ENCODE measurements around the gene MZT2B. TPM values are rescaled to one million over a fixed set of nuclear protein-coding genes. Genes with fewer than 3 reads are reported as not detected.
"Not testable (repeated sequence)": the region's sequence is repeated elsewhere in the genome, so short reads cannot be mapped to it uniquely, and the experiment has no call there.

MZT2B gene
- total RNA-seq, 1 experiment from 2014 or later, result 111 TPM

DNA sequence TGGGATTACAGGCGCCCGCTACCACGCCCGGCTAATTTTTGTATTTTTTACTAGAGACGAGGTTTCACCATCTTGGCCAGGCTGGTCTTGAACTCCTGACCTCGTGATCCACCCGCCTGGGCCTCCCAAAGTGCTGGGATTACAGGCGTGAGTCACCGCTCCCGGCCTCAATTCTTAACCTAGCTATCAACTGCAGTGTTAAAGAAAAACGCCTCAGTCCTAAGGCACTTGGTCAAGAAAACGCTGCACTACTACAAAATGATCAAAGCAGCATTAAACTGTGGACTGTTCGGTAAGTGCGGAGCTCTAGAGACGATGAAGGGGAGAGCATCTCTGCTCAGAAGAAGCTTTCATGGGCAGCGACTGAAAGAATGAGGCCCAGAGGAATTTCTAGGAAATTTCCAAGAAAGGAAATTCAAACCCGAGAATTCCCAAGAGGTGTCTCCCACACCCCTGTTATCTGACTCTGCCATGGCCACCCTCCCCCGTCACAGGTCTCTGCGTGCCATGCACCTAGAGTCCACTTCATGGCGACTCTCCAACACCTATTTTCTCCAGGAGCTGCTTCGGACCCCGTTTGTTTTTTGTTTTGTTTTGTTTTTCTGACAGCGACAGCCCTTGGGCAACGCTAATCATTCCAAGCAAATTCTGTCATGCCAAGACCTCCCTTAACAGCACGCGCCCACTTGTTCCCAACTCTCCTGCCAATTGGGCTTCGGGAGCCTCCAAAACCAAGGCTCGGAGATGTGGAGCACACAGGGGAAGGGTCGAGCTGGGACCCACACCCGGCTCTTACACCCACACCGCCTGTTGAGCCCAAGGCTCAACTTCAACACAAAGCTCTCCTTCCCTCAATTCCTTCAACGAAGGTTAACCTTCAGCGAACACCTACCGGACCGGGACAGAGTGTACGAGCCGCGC is 1.4 kb upstream of the MZT2B start:
- DNase-seq (ENCODE audit: low read depth), result peak; percentile 23

DNA sequence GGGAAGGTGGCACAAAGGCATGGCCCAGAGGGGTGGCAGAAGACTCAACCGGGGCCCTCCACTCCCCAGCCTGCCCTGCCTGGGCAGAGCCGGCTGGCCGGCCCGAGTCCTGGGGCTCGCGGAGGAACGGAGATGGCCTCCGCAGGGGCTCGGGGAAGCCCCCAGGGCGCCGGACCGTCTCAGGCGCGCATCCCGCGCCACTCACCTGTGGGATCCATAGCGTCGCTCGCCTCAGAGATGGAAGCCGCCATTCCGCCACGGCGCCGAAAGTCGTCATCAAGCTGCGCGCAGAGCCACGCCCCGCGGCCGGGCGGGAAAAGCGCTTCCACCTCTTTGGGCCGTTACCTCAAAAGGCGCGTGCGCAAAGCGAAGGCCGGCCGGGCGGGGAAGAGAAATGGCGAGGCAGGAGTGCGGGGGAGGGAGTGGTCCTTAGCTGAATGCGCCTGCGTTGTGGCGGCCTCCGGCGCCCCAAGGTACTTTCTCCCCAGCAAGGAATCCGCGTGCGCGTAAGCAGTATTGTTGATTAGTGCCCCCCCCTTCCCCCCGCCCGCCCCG is 660 bp upstream of the MZT2B start, which contains the start of gene SMPD4:
SMPD4 (minus strand) TSS at position 278 of the 555 bp plus-strand sequence. CDS start 5,010 bp downstream, outside the sequence.
- peak; percentile 94 for DNase-seq (ENCODE audit: low read depth)

- not testable (repeated sequence) for DNase-seq (ENCODE audit: low read depth)
Measured at GRCh38 chr2:130182826-130183511, 907 bp downstream of the MZT2B start.

- no peak for DNase-seq (ENCODE audit: low read depth)
Measured at GRCh38 chr2:130183512-130184373, 1.7 kb downstream of the MZT2B start.

GRCh38 chr2:130185436-130185835 is 3.4 kb downstream of the MZT2B start:
- no peak for DNase-seq (ENCODE audit: low read depth)

- no peak for DNase-seq (ENCODE audit: low read depth)
Measured at GRCh38 chr2:130185896-130186295, 3.8 kb downstream of the MZT2B start.

DNA sequence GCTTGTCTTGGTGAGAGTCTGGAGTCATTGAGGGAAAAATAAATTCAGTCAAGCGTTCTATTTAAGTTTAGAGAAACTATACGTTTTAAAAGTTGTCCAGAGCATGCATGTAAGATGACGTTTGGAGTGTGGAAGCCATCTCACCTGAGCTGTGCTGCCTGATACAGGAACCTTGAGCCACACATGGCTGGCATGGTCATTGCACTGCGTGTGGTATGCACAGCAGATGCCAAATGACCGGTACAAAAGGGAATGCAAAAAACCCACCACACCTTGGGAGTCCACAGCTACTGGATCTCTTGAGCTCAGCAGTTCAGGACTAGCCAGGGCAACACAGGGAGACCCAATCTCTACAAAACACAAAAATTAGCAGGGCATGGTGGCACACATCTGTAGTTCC is 4.3 kb downstream of the MZT2B start:
- peak; percentile 7 for DNase-seq (ENCODE audit: low read depth)

GRCh38 chr2:130187268-130187667 is 5.2 kb downstream of the MZT2B start:
- DNase-seq (ENCODE audit: low read depth), result no peak

DNA sequence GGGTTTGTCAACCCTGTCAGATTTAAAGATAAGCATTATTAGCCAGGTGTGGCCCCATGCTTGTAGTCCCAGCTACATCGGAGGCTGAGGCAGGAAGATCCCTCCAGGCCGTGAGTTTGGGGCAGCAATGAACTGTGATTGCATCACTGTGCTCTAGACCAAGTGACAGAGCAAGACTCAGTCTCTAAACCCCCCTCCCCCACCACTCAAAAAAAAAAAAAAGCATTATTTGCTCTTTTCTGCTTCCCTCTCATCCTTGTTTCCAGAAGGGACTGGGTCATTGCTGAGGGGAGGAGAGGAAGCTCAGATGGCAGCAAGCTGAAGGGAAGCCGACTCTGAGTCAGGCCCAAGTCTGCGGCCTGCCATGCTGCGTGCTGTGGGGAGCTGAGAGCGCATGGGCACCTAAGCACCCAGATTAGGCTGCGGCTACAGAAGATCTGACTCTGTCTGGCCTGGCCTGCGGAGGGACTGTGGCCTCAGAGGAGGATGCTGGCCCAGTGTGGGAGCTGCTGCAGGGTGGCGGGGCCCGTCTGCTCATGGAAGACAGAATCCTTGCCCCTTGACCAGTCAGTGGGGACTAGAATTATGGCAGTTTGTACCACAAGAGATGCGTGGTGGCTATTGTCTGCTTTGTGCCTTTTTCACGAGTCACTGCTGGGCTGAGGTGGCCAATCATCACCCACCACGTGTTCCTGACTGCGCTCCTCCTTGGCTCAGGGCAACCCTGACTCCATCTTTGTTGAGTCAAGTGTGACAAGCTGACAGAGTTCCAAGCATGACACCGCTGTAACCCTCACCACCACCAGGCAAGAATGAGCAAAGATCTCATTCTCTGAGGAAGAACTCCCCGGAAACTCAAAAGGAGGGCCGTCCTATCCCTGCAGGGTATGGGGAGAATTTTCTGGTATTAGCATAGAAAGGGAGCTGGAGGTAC is 6.1 kb downstream of the MZT2B start:
- not testable (repeated sequence) for DNase-seq (ENCODE audit: low read depth)

GRCh38 chr2:130188958-130189357 is 6.9 kb downstream of the MZT2B start:
- not testable (repeated sequence) for DNase-seq (ENCODE audit: low read depth)

GRCh38 chr2:130190237-130190636 is 8.2 kb downstream of the MZT2B start:
- no peak for DNase-seq (ENCODE audit: low read depth)

DNA sequence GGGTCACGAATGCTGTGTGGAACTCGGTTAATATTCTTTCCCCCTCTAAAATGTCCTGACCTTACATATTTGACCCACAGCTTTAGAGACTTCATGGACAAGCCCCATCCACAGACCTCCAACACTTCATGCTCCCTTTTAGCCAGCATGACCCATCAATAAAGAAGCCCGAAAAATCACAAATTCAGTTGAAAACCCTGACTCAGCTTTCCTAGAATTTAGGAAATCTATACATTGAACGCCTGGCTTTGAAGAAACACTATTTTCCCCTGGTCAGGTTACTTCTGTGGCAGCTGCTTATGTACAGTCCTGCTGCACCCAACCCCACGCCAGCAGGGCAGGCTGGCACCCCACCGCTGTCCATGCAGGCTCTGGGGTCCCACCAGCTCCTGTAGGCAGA is 9.3 kb downstream of the MZT2B start:
- DNase-seq (ENCODE audit: low read depth), result not testable (repeated sequence)

DNA sequence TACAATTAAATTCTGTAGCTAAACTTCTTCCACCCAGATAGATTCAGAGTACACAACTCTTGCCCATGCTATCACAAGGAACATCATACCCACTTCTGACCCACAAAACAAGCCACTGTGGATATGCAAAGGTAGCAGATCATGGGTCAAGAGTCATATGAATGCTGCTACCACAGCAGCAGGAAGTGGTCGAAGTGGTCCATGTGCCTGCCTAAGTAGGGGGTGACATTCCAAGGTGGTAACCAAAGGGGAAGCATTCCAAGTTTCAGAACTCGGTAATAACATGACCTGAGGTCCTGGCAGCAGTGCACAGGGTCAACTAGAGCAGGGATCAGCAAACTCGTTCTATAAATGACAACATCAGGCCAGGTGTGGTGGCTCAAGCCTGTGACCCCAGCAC is 10.4 kb downstream of the MZT2B start:
- DNase-seq (ENCODE audit: low read depth), result peak; percentile 8

DNA sequence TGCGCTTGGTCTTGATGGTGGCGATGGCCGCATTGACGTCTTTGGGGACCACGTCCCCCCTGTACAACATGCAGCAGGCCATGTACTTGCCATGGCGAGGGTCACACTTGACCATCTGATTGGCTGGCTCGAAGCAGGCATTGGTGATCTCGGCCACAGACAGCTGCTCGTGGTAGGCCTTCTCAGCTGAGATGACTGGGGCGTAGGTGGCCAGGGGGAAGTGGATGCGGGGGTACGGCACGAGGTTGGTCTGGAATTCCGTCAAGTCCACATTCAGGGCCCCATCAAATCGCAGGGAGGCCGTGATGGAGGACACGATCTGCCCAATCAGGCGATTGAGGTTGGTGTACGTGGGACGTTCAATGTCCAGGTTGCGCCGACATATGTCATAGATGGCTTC is 11.8 kb downstream of the MZT2B start:
- not testable (repeated sequence) for DNase-seq (ENCODE audit: low read depth)

GRCh38 chr2:130195089-130195635 is 13.1 kb downstream of the MZT2B start:
- DNase-seq (ENCODE audit: low read depth), result not testable (repeated sequence)

- not testable (repeated sequence) for DNase-seq (ENCODE audit: low read depth)
Measured at GRCh38 chr2:130196052-130196451, 14.0 kb downstream of the MZT2B start.

GRCh38 chr2:130198343-130198742 is 16.3 kb downstream of the MZT2B start, which contains the start of gene TUBA3E:
TUBA3E (minus strand) TSS chr2:130198439; CDS start chr2:130198360, 79 bp downstream.
- DNase-seq (ENCODE audit: low read depth), result no peak

DNA sequence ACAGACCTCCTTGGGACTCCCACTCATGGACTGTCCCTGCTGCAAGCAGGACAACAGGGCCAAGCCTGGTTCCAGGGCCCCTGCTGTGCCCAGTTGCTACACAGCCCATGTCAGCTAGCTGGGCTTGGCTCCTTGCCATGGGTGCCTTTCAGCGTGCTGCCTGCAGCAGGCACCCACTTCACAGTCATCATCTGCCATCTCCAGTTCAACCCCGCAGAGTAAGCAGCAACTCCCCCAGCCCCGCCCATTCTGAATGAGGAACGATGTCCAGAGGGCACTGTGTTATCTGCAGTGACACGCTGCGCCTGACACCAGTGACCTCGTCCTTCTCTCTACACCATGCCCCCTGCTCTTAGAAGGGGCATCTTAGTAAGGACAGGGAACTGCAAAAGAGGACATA is 20.5 kb downstream of the MZT2B start:
- DNase-seq (ENCODE audit: low read depth), result not testable (repeated sequence)

DNA sequence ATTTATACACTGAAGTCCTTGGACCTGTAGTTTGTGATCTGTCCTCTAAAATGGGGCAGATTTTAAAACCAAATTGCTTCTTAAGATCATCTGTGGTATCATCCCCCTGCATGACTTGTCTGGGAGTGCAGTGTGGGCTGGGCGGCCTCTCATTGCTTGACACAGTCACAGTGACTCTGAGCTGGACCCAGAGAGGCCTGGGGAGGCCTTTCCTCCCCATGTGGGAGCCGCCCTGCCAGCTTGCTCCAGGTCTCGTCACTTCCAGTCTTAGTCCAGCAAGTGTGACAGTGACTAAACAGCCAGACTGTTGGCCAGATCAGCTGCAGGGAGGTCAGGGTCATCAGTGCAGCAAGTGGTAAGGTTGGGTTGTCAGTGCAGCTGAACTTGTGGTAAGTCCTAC is 21.1 kb downstream of the MZT2B start:
- not testable (repeated sequence) for DNase-seq (ENCODE audit: low read depth)

DNA sequence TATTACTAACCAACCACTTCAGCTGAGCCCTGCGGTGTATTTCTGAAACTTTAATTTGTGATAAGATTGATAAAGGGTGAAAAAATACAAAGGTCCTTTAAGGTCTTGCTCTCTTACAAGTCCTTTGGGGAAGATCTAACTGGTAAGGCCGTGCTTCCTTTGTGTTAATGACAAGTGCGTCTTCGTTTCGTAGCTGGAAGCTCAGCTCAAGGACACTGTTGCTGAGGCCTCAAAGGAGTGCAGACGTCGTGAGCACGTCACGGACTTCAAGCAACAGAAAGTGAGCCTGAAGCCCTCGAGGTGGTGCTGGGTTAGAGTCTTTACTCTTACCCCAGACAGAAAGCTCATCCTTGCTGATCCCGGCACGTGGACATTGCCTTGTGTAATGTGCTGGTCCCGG is 25.0 kb downstream of the MZT2B start:
- DNase-seq (ENCODE audit: low read depth), result not testable (repeated sequence)
